A673 (cell line): Measurements from ENCODE around the gene SLC16A10. TPM values are rescaled to one million over a fixed set of nuclear protein-coding genes. Genes with fewer than 3 reads are reported as not detected.

Experiments used
- BruUV-seq: library from RNA; stranded (reverse); fragments of 400-500 nt; replicated peaks from 2 replicates; lab custom pipeline; 2021; lab: Mats Ljungman, UMichigan
- CTCF ChIA-PET: fragments of 300-600 bp; sonication (Branson Sonifier 250); formaldehyde crosslinking; loops from one replicate; lab custom pipeline; 2022; ENCODE audit warnings: antibody characterized with exemption; lab: Charles Lee
- POLR2A ChIA-PET: fragments of 300-600 bp; sonication (Branson Sonifier 250); formaldehyde crosslinking; loops from one replicate; lab custom pipeline; 2022; ENCODE audit warnings: antibody characterized with exemption; ENCODE audit not compliant: low non-redundant PET; lab: Charles Lee
- DNase-seq: peaks from one replicate; pipeline ENCODE4 v3.0.0-alpha.2; 2015; ENCODE audit warnings: low spot score
- H3K27ac ChIP-seq: fragments of 200-600 bp; sonication (generic); 2 replicates; pipeline ENCODE4 v1.5.1; 2016; ENCODE audit warnings: mixed run types, low read depth, mild to moderate bottlenecking, mixed read lengths, antibody characterized with exemption, low read length; ENCODE audit not compliant: poor library complexity, severe bottlenecking
- H3K27me3 ChIP-seq: fragments of 200-600 bp; sonication (generic); replicated peaks from 2 replicates; pipeline ENCODE4 v1.6.1; 2017; ENCODE audit warnings: mixed run types, low read depth, mild to moderate bottlenecking, mixed read lengths, antibody characterized with exemption, low read length; ENCODE audit not compliant: insufficient read depth, poor library complexity
- H3K36me3 ChIP-seq: fragments of 200-600 bp; sonication (generic); 2 replicates; pipeline ENCODE4 v1.6.1; 2016; ENCODE audit warnings: mixed run types, mild to moderate bottlenecking, mixed read lengths, antibody characterized with exemption, low read length; ENCODE audit not compliant: insufficient read depth, poor library complexity, severe bottlenecking
- H3K4me1 ChIP-seq: fragments of 200-600 bp; sonication (generic); 2 replicates; pipeline ENCODE4 v1.6.1; 2017; ENCODE audit warnings: mixed run types, mild to moderate bottlenecking, mixed read lengths, antibody characterized with exemption, low read length; ENCODE audit not compliant: insufficient read depth, poor library complexity, severe bottlenecking
- H3K4me3 ChIP-seq: fragments of 200-600 bp; sonication (generic); 2 replicates; pipeline ENCODE4 v1.5.1; 2016; ENCODE audit warnings: low read depth, mixed run types, mild to moderate bottlenecking, mixed read lengths, low read length; ENCODE audit not compliant: poor library complexity, severe bottlenecking
- H3K9me3 ChIP-seq: fragments of 200-600 bp; sonication (generic); 2 replicates; pipeline ENCODE4 v1.6.1; 2016; ENCODE audit warnings: mixed run types, low read depth, mild to moderate bottlenecking, mixed read lengths, antibody characterized with exemption, low read length; ENCODE audit not compliant: poor library complexity, severe bottlenecking
- CTCF ChIP-seq: fragments of 300-800, 200-600 bp; sonication (generic); conservative IDR thresholded peaks from 2 replicates; pipeline ENCODE4 v1.5.1; 2017; ENCODE audit warnings: low read depth, mild to moderate bottlenecking, antibody characterized with exemption, low read length, moderate library complexity, mixed read lengths
- EZH2 ChIP-seq: fragments of 200-600 bp; sonication (generic); IDR thresholded peaks from 2 replicates; pipeline ENCODE4 v1.6.1; 2017; ENCODE audit warnings: borderline replicate concordance, low read depth, mild to moderate bottlenecking, mixed read lengths, antibody characterized with exemption, low read length; ENCODE audit not compliant: poor library complexity, severe bottlenecking
- intact Hi-C: fragments of 100-400 bp; cut with micrococcal nuclease; formaldehyde crosslinking; loops from one replicate; pipeline ENCODE4 v1.10.0; 2022; ENCODE audit not compliant: unreplicated experiment
- total RNA-seq: library from RNA; stranded (reverse); gene quantifications from 2 replicates; pipeline ENCODE4 v1.2.3, GENCODE V29; 2021

SLC16A10 gene
- total RNA-seq, 1 experiment from 2014 or later: 7.9 TPM

GRCh38 chr6:111101987-111102386 is 14.7 kb downstream of the SLC16A10 start:
- no peaks in the 10 kb centered on the region for H3K36me3 ChIP-seq
- H3K4me3 ChIP-seq: no peak overlapping the region
- no peak overlapping the region for H3K27ac ChIP-seq
- no peaks in the 10 kb centered on the region for H3K9me3 ChIP-seq
- TF ChIP-seq CTCF (no peak), EZH2 (no peak)
- DNase-seq: no peak
- no TSS peak for BruUV-seq
- intact Hi-C loops: no loop called here
- ChIA-PET POLR2A (no interaction called here), CTCF (interaction anchor here (0.5 kb wide), 1 partner anchor 66 kb away, joined by 5 read pairs; no protein-coding TSS in a partner anchor)
- no peaks in the 10 kb centered on the region for H3K27me3 ChIP-seq
- no peaks in the 10 kb centered on the region for H3K4me1 ChIP-seq

GRCh38 chr6:111105578-111105977 is 18.3 kb downstream of the SLC16A10 start:
- ChIA-PET CTCF (no interaction called here), POLR2A (no interaction called here)
- TF ChIP-seq EZH2: no peak
- no peak for TF ChIP-seq CTCF
- DNase-seq: no peak
- Histone ChIP-seq H3K9me3 (no peaks in the 10 kb centered on the region), H3K36me3 (no peaks in the 10 kb centered on the region), H3K27me3 (no peaks in the 10 kb centered on the region), H3K27ac (no peak overlapping the region), H3K4me1 (no peaks in the 10 kb centered on the region), H3K4me3 (no peak overlapping the region)
- no TSS peak for BruUV-seq
- intact Hi-C loops: no loop called here

- TF ChIP-seq EZH2 (no peak), CTCF (no peak)
- ChIA-PET CTCF (no interaction called here), POLR2A (no interaction called here)
- no peaks in the 10 kb centered on the region for H3K27me3 ChIP-seq
- no peak for DNase-seq
- no peaks in the 10 kb centered on the region for H3K36me3 ChIP-seq
- no peak overlapping the region for H3K27ac ChIP-seq
- no peak overlapping the region for H3K4me3 ChIP-seq
- intact Hi-C loops: no loop called here
- no peaks in the 10 kb centered on the region for H3K4me1 ChIP-seq
- BruUV-seq: no TSS peak
- H3K9me3 ChIP-seq: no peaks in the 10 kb centered on the region
These were observed 20.3 kb downstream of the SLC16A10 start for GRCh38 chr6:111107589-111107988.
